GM19351 (cell line): ENCODE data around the gene IQCH.

Experiments
- ATAC-seq: cut with Tn5 transposase; IDR thresholded peaks from one replicate; pipeline ENCODE4 v1.9.1; 2021; ENCODE audit warnings: mild to moderate bottlenecking, moderate library complexity; ENCODE audit not compliant: unreplicated experiment

IQCH gene

GRCh38 chr15:67389975-67390374 lies 135.4 kb downstream of the IQCH start:
- ATAC-seq: no peak

GRCh38 chr15:67394873-67395639 lies 140.5 kb downstream of the IQCH start:
- ATAC-seq: no peak

- ATAC-seq: no peak
Measured at GRCh38 chr15:67396114-67396513, 141.5 kb downstream of the IQCH start.

- ATAC-seq: no peak
Measured at GRCh38 chr15:67397139-67397538, 142.6 kb downstream of the IQCH start.

GRCh38 chr15:67399925-67400324 lies 145.3 kb downstream of the IQCH start:
- ATAC-seq: no peak

GRCh38 chr15:67400890-67401289 lies 146.3 kb downstream of the IQCH start:
- no peak for ATAC-seq

- no peak for ATAC-seq
Measured at GRCh38 chr15:67401336-67401735, 146.8 kb downstream of the IQCH start.

- no peak for ATAC-seq
Measured at GRCh38 chr15:67403428-67404154, 149.0 kb downstream of the IQCH start.

- no peak for ATAC-seq
Measured at GRCh38 chr15:67405208-67406191, 150.9 kb downstream of the IQCH start.

GRCh38 chr15:67406257-67406861 lies 151.8 kb downstream of the IQCH start:
- no peak for ATAC-seq

GRCh38 chr15:67407786-67408185 lies 153.2 kb downstream of the IQCH start:
- no peak for ATAC-seq

GRCh38 chr15:67409175-67409574 lies 154.6 kb downstream of the IQCH start:
- no peak for ATAC-seq

- no peak for ATAC-seq
Measured at GRCh38 chr15:67411486-67411885, 156.9 kb downstream of the IQCH start.

GRCh38 chr15:67413770-67414390 lies 159.3 kb downstream of the IQCH start:
- no peak for ATAC-seq

- no peak for ATAC-seq
Measured at GRCh38 chr15:67415181-67415580, 160.6 kb downstream of the IQCH start.

GRCh38 chr15:67416891-67417290 lies 162.3 kb downstream of the IQCH start:
- no peak for ATAC-seq

GRCh38 chr15:67419705-67420104 lies 165.1 kb downstream of the IQCH start:
- ATAC-seq: no peak

- ATAC-seq: no peak
Measured at GRCh38 chr15:67420137-67420536, 165.6 kb downstream of the IQCH start.

GRCh38 chr15:67421105-67421504 lies 166.5 kb downstream of the IQCH start:
- ATAC-seq: no peak

GRCh38 chr15:67422296-67422695 lies 167.7 kb downstream of the IQCH start:
- no peak for ATAC-seq
